Neural crest cell (in vitro differentiated cells): ENCODE results near the gene SH3D21. TPM values are rescaled to one million over a fixed set of nuclear protein-coding genes. Genes with fewer than 3 reads are reported as not detected.

Experiments used
- DNase-seq: peaks from one replicate; pipeline ENCODE4 v3.0.0; 2021; ENCODE audit warnings: low read depth, mixed read lengths, low spot score
- H3K27ac Mint-ChIP-seq: one replicate; pipeline ENCODE4 v1.8.0; 2021; ENCODE audit warnings: mild to moderate bottlenecking, mixed read lengths; ENCODE audit not compliant: unreplicated experiment
- H3K27me3 Mint-ChIP-seq: 2 replicates; pipeline ENCODE4 v1.8.0; 2021; ENCODE audit warnings: low read depth, mild to moderate bottlenecking, mixed read lengths
- H3K36me3 Mint-ChIP-seq: 2 replicates; pipeline ENCODE4 v1.8.0; 2021; ENCODE audit warnings: low read depth, mild to moderate bottlenecking, mixed read lengths
- H3K4me1 Mint-ChIP-seq: 2 replicates; pipeline ENCODE4 v1.8.0; 2021; ENCODE audit warnings: mixed read lengths
- H3K4me3 Mint-ChIP-seq: one replicate; pipeline ENCODE4 v1.8.0; 2021; ENCODE audit warnings: mild to moderate bottlenecking, mixed read lengths
- H3K9me3 Mint-ChIP-seq: 2 replicates; pipeline ENCODE4 v1.8.0; 2021; ENCODE audit warnings: mixed read lengths
- total RNA-seq: library from RNA; stranded (reverse); gene quantifications from 2 replicates; pipeline ENCODE4 v1.2.1, GENCODE V29; 2021
- TF ChIP-seq, protein P1 (sequence below): fragments of 200-600 bp; sonication (generic); conservative IDR thresholded peaks from 2 replicates; pipeline ENCODE4 v1.5.0; 2021; ENCODE audit warnings: antibody characterized with exemption, mild to moderate bottlenecking

SH3D21 gene
- total RNA-seq, 1 donor from 2014 or later = 5.4 TPM

DNA sequence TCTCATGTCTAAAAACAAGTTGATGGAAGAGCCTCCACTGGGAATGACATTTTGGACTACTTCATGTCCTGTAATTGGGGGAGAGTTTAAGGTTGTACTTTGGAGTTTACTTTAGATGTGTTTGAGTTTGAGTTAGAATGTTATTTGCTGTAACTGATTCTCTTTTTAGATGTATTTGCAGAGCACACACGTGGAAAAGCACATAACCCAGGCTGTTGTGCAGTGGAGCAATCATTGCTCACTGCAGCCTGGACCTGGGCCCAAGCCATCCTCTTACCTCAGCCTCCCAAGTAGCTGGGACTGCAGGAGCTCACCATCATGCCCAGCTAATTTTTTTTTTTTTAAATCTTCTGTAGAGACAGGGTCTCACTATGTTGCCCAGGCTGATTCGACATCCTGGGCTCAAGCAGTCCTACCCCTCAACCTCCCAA is 36.7 kb upstream of the SH3D21 start:
- Mint-ChIP-seq H3K27ac (no peak overlapping the region), H3K4me1 (no peaks in the 10 kb centered on the region), H3K4me3 (no peak overlapping the region), H3K27me3 (no peaks in the 10 kb centered on the region), H3K36me3 (peaks cover 7% of the 10 kb centered on the region), H3K9me3 (no peaks in the 10 kb centered on the region)
- DNase-seq = no peak
- TF ChIP-seq, protein P1, sequence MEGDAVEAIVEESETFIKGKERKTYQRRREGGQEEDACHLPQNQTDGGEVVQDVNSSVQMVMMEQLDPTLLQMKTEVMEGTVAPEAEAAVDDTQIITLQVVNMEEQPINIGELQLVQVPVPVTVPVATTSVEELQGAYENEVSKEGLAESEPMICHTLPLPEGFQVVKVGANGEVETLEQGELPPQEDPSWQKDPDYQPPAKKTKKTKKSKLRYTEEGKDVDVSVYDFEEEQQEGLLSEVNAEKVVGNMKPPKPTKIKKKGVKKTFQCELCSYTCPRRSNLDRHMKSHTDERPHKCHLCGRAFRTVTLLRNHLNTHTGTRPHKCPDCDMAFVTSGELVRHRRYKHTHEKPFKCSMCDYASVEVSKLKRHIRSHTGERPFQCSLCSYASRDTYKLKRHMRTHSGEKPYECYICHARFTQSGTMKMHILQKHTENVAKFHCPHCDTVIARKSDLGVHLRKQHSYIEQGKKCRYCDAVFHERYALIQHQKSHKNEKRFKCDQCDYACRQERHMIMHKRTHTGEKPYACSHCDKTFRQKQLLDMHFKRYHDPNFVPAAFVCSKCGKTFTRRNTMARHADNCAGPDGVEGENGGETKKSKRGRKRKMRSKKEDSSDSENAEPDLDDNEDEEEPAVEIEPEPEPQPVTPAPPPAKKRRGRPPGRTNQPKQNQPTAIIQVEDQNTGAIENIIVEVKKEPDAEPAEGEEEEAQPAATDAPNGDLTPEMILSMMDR = no peak

DNA sequence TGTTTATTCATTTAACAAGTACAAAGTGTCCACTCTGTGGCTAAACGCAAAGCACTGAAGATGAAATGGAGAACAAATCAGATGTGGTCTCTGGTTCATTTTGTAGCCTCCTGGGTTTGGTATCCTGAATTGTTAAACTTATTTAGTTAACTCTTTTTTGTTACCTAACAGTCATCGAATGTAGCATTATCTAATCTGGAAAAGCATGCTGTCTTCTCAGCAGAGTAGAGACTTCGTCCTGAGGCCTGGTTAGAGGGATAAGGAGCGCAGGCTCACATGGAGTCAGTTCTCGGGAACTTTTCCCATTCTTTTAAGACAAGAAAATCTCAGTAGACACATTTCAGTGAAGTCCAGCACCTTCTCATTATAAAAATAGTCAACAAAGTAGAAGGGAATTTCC is 33.1 kb upstream of the SH3D21 start:
- peaks cover 4% of the 10 kb centered on the region for H3K36me3 Mint-ChIP-seq
- H3K27ac Mint-ChIP-seq = no peak overlapping the region
- no peak for DNase-seq
- TF ChIP-seq, protein P1 = no peak
- no peaks in the 10 kb centered on the region for H3K27me3 Mint-ChIP-seq
- no peak overlapping the region for H3K4me3 Mint-ChIP-seq
- H3K4me1 Mint-ChIP-seq = no peaks in the 10 kb centered on the region
- H3K9me3 Mint-ChIP-seq = no peaks in the 10 kb centered on the region

DNA sequence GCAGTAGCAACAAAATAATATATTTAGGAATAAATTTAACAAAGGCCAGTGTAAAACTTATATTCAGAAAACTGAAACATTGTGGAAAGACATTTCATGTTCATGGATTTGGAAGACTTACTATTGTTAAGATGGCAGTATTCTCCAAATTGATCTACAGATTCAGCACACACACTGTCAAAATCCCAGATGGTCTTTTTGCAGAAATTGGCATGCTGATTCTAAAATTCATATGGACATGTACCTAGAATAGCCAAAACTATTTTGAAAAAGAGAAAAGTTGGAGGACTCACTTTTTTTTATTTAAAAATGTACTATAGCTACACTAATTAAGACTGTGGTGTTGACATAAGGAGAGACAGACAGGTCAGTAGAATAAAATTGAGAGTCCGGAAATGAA is 32.0 kb upstream of the SH3D21 start:
- TF ChIP-seq, protein P1 = no peak
- H3K4me3 Mint-ChIP-seq = no peak overlapping the region
- no peaks in the 10 kb centered on the region for H3K27me3 Mint-ChIP-seq
- DNase-seq = no peak
- no peaks in the 10 kb centered on the region for H3K4me1 Mint-ChIP-seq
- H3K9me3 Mint-ChIP-seq = no peaks in the 10 kb centered on the region
- peaks cover 4% of the 10 kb centered on the region for H3K36me3 Mint-ChIP-seq
- no peak overlapping the region for H3K27ac Mint-ChIP-seq

DNA sequence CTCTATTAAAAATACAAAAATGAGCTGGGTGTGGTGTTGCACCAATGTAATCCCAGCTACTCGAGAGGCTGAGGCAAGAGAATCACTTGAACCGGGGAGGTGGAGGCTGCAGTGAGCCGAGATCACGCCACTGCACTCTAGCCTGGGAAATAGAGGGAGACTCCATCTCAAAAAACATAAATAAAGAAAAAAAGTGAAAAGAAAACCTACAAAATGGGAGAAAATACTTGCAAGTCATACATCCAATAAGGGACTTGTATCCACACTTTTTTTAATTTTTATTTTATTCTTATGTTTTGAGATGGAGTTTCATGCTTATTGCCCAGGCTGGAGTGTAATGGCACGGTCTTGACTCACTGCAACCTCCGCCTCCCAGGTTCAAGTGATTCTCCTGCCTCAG is 29.5 kb upstream of the SH3D21 start:
- H3K36me3 Mint-ChIP-seq = peaks cover 4% of the 10 kb centered on the region
- TF ChIP-seq, protein P1 = no peak

DNA sequence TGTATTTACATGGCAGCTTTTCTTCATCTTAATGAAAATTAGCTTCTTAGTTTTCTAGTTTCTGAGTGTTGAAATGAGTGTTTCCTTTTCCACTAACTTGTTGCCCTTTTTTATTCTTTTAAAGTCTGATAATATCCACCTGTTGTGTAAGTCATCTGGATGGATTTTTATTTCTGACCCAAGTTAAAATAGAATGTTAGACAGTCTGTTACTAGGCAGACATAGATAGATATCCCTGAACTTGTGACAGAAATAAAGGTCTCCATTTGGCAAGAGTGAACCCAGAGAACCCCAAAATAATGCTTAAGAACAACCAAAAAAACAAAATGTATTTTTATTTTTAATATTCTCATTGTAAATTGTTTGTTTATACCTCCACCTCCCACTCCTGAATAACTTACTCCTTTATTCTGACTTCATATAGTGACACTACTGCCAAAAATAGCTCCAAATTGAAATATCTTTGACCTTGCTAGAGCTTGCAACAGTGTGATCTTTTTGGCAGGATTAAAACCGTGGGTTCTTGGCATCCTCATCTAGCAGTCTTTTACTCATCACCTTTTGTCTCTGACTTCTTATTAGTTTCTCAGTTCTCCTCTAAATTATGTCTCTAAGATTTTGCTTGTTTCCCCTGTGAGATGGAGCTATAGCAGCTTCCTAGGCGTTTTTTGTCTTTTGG is 26.9 kb upstream of the SH3D21 start:
- Mint-ChIP-seq H3K9me3 (no peaks in the 10 kb centered on the region), H3K4me3 (no peak overlapping the region), H3K4me1 (no peaks in the 10 kb centered on the region), H3K27ac (no peak overlapping the region), H3K27me3 (no peaks in the 10 kb centered on the region), H3K36me3 (peaks cover 4% of the 10 kb centered on the region)
- TF ChIP-seq, protein P1 = no peak
- no peak for DNase-seq

More for the DNA sequence above, 29.5 kb upstream of the SH3D21 start:
- Mint-ChIP-seq H3K4me3 (no peak overlapping the region), H3K27me3 (no peaks in the 10 kb centered on the region), H3K9me3 (no peaks in the 10 kb centered on the region), H3K27ac (no peak overlapping the region), H3K4me1 (no peaks in the 10 kb centered on the region)
- no peak for DNase-seq
